T-helper 22 cell (primary cell): ENCODE data around the gene MAST2.
"Not testable (repeated sequence)": the region's sequence is repeated elsewhere in the genome, so short reads cannot be mapped to it uniquely, and the experiment has no call there.

ENCODE experiments used
- DNase-seq: peaks from one replicate; pipeline ENCODE4 v3.0.0-alpha.2; 2020; ENCODE audit warnings: low read depth

MAST2 gene

DNA sequence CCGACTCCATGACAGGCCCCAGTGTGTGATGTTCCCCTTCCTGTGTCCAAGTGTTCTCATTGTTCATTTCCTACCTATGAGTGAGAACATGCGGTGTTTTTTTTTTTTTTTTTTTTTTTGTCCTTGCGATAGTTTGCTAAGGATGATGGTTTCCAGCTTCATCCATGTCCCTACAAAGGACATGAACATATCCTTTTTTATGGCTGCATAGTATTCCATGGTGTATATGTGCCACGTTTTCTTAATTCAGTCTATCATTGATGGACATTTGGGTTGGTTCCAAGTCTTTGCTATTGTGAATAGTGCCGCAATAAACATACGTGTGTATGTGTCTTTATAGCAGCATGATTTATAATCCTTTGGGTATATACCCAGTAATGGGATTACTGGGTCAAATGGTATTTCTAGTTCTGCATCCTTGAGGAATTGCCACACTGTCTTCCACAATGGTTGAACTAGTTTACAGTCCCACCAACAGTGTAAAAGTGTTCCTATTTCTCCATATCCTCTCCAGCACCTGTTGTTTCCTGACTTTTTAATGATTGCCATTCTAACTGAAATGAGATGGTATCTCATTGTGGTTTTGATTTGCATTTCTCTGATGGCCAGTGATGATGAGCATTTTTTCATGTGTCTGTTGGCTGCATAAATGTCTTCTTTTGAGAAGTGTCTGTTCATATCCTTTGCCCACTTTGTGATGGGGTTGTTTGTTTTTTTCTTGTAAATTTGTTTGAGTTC is 54.5 kb downstream of the MAST2 start:
- not testable (repeated sequence) for DNase-seq

DNA sequence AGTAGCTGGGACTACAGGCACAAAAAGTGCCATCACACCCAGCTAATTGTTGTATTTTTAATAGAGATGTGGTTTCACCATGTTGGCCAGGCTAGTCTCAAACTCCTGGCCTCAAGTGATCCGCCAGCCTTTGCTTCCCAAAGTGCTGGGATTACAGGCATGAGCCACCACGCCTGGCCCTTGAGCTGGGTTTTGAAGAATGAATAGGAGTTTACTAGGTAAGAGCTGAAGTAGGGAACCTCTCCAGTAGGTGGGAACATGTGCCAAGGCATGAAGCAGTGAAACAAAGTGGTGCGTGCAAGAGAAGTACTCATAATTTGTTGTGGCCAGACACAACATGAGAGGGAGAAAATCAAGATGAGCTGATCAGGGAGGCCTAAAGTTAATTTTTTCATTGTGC is 55.8 kb downstream of the MAST2 start:
- DNase-seq = no peak

DNA sequence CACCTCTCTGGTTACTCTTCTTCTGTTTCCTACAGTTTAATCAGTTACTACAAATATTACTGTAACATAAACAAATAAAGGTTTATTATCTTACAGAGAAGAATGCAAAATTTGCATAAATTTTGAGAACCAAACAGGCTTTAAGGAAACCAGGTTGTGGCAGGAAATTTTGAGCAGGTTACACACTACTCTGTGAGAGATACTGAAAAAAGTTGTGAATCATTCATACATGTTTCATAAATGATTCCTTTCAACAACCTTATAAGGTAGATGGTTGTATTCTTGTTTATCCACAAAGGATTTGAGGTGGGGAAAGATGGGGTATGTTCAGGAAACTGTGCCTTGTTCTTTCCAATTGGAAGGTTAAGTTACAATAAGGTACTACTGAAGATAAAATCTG is 58.6 kb downstream of the MAST2 start:
- DNase-seq = no peak

DNA sequence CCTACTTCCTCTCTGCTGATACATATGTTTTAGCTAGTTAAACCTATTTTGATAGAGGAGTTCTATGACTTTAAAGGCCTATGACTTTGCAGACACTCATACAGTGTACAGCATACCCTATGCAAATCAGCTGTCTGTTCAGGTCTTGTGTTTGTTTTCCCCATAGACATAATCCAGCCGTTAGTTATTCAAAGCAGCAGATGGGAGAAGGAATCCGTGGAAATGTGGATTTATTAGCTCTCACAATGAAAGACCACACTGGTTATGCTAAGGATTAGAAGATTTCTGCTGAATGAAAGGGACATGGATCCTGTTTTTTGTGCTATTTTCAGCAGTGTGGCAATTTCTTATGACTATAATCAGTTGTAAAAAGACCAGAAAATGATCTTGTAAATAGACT is 59.8 kb downstream of the MAST2 start:
- DNase-seq = no peak

DNA sequence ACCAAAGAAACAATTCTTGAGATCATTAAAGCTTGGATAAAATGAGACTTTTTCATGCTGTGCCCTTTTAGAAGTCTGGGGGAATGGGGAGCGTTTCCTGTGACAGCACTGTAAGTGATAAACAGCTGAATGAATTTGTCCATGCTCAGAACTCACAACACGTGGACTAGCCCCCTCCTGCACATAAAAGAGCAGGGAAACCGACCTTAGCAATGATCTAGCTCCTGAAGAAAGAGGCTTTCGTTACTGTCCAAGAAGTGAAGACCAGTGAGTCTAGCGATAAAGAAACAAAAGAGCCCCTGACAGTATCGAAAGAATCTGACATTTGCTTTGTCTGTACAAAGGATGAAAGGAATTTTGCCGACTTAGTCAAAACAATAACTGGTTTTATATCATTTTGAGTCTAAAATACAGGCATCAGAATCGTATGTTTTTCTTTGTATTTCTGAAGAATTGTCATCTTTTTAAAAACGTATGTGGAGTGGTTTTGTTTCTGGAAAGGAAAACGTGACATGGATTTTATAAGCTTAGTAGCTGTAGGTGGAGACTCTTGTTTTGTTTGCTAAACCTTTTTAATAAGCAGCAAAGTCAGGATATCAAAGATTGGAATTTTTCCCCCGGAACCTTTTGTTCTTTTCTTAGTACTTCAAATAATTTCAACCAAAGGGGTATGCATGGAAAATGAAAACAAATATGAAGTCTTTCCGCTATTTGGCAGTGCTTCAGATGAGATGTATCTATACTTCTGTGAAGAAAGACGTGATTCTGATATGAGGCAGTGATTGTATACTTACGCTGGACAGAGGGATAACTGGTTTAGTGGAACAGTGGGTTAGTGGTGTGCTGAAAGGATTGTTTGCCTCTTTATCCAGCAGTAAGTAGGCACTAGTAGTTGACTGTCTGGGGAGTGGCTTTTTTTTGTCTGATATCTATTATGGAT is 61.0 kb downstream of the MAST2 start:
- DNase-seq = no peak

DNA sequence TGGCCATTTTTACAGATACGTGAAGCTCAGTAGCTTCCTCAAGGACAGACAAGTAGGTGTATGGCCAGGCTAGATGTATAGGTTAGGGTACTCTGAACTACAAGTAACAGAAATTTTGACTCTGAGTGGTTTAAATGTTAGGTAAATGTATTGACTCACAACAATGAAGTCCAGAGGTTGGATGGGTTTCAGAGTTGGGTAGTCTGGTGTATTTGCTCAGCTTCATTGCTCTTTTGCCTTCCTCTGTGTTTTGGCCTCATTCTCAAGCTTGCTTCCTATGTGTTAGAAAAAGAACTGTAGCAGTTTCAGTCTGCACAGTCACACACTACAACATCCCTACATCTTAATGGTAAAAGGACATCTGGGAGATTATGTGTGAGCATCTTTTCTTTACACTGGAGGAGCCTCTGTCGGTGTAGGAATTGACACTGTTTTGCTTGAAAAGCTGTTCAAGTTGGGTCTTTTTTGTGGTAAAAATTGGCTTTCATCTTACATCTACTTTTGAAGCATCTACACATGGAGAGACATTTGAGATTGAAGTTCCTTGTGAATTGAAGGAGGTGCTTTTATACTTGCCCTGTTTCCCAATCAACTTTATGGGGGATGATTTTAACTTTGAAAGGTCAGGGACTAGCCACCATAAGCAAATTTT is 64.4 kb downstream of the MAST2 start:
- no peak for DNase-seq

DNA sequence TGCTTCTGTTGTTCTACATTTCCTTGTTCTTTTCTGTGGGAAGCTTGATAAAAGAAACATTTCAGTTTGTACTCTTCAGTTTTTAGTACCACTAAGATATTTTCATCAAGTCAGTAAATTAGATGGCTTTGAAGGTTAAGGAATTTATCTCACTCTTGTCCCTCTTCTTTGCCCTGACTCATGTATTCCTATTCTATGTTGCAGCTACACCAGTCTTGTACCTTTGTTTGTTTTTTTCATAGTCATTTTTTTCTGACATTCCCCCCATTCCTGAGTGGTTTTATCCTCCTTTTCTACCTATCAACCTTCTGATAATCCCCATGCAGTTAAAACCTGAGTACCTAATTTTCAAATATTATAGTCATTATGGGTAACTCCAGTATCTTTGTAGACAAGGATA is 65.4 kb downstream of the MAST2 start:
- no peak for DNase-seq

DNA sequence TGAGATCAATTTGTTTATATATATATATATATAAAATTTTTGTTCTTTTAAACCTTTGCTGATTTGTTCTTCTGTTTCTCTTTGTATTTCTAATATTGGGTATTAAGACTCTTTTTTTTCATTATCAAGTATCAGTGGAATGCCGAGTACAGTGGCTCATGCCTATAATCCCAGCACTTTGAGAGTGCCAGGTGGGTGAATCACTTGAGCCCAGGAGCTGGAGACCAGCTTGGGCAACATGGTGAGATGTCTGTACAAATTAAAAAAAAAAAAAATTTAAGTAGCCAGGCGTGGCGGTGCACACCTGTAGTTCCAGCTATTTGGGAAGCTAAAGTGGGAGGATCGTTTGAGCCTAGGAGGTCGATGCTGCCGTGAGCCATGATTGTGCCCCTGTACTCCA is 67.1 kb downstream of the MAST2 start:
- no peak for DNase-seq

DNA sequence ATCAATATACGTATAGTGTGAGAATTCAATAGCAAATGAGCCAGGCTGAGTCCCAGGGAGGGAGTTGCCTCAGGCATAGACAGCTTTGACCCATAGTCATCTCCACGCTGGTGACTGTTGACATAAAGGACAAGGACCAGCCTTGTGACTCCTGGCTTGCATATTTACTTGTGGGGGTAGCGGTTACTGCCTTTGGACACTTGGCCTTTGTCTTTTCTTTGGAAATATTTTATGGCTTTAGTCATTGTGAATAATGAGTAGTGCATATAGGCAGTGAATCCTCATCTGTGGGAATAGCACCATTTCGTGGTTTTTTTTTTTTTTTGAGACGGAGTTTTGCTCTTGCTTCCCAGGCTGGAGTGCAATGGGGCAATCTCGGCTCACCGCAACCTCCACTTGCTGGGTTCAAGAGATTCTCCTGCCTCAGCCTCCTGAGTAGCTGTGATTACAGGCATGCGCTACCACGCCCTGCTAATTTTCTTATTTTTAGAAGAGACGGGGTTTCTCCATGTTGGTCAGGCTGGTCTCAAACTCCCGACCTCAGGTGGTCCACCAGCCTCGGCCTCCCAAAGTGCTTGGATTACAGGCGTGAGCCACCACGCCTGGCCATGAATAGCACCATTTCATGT is 68.9 kb downstream of the MAST2 start:
- DNase-seq = not testable (repeated sequence)

DNA sequence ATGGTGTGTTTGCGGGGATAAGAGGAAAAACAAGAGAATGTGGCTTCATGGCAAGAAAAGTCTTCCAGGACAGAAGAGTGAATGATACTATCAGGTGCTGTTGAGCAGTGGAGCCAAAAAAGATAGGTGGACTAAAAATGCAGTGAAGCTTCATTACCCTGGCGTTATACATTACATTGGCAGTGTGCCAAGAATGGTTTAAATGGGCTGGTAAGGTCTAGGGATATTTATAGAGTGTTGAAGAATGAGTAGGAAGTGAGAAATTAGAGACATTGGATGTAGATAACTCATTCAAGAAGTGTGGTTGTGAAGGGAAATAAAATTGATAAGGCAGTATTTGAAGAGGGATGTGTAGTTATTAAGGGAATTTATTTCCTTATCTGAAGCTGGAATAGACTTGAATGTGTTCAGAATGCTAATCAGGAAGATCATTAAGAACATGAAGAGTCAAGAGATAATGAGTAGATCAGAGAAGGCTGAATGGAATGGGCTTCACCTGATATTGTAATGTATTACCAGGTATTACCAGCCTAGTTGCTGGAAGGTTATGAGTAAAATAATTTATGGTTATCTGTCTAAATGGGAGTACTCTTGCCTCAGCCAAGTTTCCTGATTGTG is 72.7 kb downstream of the MAST2 start:
- no peak for DNase-seq

DNA sequence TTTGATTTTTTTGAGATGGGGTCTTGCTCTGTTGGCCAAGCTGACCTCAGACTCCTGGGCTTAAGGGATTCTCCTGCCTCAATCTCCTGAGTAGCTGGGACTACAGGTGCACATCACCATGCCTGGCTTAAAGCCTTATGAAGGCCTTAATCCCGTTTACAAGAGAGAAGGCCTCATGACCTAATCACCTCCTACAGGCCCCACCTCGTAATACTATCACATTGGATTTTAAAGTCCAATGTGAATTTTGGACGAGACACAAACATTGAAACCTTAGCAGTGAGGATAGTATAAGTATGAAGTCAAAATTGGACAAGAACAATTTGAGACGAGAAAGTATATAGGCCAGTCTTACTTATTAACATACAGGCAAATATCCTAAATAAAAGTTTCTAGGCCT is 73.9 kb downstream of the MAST2 start:
- no peak for DNase-seq

DNA sequence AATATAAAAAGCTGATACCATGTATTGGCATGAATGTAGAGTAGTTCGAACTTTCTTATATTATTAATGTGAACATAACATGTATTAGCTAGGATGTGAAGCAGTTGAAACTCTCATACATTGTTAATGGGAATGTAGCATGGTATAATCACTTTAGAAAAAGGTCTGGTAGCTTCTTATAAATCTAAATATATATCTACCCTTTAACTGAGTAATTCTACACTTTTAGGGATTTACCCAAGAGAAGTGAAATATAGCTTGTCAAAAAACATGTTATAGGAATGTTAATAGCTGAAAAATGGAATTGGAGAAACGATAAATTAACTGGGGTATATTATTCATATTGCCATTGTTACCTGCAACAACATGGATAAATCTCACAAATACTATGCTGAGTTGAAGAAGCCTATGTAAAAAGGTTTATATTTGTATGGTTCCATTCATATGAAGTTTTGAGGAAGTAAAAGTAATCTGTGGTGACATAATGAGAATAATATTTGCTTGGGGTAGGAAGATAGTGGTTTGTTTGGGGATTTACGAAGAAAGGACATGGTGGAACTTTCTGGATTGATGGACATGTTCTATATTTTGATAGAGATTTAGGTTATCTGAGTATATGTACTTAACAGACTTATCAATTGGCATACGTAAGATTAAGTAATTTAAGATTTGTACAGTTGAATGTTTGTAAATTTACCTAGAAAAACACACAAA is 76.6 kb downstream of the MAST2 start:
- no peak for DNase-seq

DNA sequence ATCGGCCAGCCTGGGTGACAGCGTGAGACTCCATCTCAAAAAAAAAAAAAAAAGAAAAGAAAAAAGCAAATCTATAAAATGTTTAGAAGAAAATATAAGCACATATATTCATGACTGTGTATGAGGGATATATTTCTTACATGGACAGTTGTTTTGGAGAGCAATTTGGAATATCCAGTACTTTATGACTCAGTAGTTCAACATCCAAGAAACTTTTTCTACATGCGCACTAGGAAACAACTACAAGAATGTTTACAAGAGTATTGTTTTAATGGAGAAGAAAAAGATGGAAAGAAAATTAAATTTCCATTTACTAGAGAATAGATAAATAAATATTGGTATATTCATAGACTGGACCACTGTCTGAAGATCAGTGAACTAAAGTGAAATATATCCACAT is 77.5 kb downstream of the MAST2 start:
- no peak for DNase-seq

DNA sequence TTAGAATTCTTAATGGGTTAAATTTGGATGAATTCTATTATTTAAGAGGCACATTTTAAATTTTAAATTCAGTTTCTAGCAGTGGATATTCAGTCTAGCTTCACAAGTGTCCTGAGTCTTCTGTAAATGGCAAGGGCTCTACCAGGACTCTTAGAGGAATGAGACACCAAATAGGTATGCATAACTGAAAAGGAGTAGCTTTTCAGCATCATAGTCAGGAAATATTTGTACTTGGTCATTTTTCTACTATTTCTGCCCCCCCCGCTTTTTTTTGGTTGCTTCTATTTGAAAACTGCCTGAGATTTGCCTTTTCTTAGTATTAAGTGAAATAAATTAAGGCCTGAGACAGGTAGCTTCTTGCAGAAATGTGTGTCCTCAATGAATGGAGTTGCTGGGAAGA is 80.2 kb downstream of the MAST2 start:
- DNase-seq = no peak

DNA sequence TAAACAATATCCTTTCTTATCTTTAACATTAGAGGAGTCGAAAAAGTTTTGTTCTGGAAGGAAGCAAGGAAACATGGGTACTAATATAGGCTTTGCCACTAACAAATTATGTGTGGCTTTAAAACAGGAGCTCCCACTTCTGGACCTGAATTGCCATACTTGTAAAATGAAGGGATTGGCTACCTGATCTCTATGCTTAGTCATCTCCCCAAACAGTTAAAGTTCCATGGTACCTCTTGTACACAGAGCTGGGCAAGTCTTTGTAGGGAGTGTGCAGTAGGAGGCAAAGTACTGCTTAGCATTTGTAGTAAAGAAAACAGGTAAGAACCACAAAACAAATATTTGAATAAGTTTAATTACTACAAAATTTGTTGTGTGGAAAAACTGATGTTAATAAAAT is 81.3 kb downstream of the MAST2 start:
- DNase-seq = no peak

DNA sequence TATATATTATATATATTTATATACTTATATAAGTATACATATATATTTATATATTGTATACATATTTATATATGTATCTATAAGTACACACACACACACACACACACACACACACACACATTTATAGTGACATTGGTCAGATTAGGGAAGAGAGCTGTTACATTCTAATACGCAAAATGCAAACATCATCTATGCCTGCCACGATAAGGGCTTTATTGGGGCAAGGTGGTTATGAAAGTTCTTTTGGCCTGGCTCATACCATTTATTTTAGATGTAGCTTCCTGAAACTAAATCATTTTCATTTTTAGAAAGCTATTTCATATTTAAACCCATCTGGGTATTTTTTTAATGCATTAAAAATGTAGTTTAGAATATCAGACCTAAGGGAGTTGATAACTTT is 82.8 kb downstream of the MAST2 start:
- DNase-seq = no peak

DNA sequence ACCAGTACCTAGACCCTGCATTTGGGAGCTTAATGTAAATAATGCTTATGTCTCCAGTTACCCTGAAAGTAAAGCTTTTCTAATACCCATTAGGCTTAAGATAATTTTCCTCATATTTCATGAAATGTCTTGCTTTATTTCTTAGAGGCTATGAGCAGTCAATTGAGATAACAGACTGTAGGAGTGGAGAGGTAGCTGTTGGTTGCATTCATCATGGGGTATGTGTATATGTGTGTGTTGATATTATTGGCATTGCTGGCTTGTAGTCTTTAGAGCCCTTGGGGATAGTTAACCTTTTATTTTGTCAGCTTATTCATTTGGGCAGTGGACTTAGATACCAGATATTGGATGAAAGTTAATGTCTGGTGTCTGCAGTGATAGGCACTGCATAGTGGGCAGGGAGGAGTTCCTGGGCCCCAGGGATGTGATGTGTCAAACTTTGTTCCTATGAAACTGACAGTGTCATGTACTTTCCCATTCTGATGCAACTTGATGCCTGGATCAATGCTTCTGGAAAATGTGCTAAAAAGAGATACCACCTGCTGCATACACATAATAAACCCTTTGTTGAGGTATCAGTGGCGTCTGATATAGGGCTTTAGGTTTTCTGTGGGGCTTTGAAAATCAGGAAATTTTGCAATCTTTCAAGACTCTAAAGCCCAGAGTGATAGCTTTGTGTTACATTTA is 83.9 kb downstream of the MAST2 start:
- DNase-seq = no peak

DNA sequence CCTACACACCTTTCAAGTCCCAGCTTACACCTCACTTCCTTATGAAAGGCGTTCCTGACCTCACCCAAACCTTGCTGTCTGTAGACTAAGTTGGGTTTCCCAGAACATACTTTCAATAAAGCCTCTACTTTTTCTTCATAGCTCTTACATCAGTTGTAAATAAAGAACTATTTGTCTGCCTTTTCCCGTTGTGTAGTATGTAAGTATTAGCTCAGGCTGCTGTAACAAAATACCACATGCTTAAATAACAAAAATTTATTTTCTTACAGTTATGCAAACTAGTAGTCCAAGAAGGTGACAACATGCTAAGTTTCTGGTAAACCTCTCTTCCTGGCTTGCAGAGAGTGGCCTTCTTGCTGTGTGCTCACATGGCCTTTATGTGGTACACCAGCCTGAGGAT is 86.7 kb downstream of the MAST2 start:
- no peak for DNase-seq

DNA sequence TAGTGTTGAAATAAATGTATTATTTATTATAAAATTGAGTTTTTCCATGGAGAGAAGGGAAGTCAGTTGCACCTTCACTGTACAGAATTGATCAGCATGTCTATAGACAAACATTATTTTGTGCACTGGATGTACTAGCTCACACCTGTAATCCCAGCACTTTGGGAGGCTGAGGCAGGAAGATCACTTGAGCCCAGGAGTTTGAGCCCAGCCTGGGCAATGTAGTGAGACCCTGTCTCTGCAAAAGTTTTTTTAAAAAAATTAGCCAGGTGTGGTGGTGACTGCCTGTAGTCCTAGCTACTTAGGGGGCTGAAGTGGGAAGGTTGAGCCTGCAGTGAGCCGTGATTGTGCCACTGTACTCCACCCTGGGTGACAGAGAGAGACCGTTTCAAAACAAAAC is 87.7 kb downstream of the MAST2 start:
- no peak for DNase-seq

DNA sequence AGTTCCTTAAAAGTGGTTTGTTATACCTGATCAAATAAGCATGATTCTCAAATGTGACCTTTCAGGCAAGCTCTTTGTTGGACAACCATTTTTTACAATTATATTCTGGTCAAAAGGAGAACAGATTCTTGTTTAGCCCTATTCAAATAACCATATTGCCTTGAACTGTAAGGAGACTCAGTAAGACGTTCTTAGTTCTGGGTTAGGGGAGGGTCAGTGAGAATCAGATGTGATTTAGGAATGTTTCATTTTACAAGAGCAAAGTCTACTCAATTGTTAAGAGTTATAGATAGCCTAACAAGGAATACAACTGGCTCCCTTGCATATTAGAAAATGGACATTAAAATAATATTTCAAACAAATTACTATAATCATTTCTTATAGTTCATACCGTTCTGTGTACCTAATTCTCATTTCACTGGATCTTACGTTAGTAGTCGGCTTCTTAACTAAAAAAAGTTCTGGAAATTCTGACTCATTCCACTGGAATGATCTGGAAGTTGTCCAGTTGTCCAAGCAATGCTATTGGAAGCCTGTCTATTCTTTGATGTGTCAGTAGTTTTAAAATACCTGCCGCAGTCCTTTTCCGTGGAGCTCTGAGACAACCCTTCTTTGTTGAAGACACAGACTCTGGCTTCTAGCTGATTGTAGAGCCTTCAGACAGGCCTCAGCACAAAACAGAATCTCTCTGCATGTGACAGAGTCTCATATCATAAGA is 88.8 kb downstream of the MAST2 start:
- no peak for DNase-seq
